HTR-8/SVneo (cell line): Measurements from ENCODE around the gene LAMTOR4.
A peak's percentile ranks its signal among the peaks of the same experiment; 100 is the strongest.

ENCODE experiments used
- DNase-seq: peaks from one replicate; pipeline ENCODE4 v3.0.0; 2011; ENCODE audit warnings: low spot score, mixed read lengths; ENCODE audit not compliant: insufficient read length
- FAIRE-seq: peaks from 2 replicates; lab custom pipeline; 2011; peaks lifted over from hg19 to GRCh38; lab: Jason Lieb, UNC

LAMTOR4 gene

GRCh38 chr7:100152404-100152803, 3.7 kb downstream of the LAMTOR4 start:
- FAIRE-seq (no peak), DNase-seq (no peak)

- no peak for FAIRE-seq
- DNase-seq, result no peak
Measured at GRCh38 chr7:100152937-100153666, 4.4 kb downstream of the LAMTOR4 start.

- no peak for FAIRE-seq
- DNase-seq, result no peak
Measured at GRCh38 chr7:100153708-100154535, 5.2 kb downstream of the LAMTOR4 start.

- FAIRE-seq, result no peak
Measured at GRCh38 chr7:100154651-100155491, 6.2 kb downstream of the LAMTOR4 start.

GRCh38 chr7:100155553-100156317, 7.0 kb downstream of the LAMTOR4 start:
- no peak for FAIRE-seq
- DNase-seq, result no peak

More at GRCh38 chr7:100154651-100155491, 6.2 kb downstream of the LAMTOR4 start:
- DNase-seq, result no peak

GRCh38 chr7:100156331-100157068, 7.8 kb downstream of the LAMTOR4 start:
- DNase-seq, result no peak

GRCh38 chr7:100157069-100157333, 8.3 kb downstream of the LAMTOR4 start:
- DNase-seq (no peak), FAIRE-seq (no peak)

More at GRCh38 chr7:100156331-100157068, 7.8 kb downstream of the LAMTOR4 start:
- FAIRE-seq, result no peak

GRCh38 chr7:100157334-100158228, 8.9 kb downstream of the LAMTOR4 start:
- DNase-seq (no peak), FAIRE-seq (no peak)

- FAIRE-seq, result no peak
- peak; percentile 90 for DNase-seq
Measured at GRCh38 chr7:100158229-100159098, 9.7 kb downstream of the LAMTOR4 start, which contains the start of gene TRAPPC14. TSS of gene TRAPPC14 (minus strand) at chr7:100158723. CDS start at chr7:100158499, 224 bp downstream.

GRCh38 chr7:100159099-100159623, 10.4 kb downstream of the LAMTOR4 start:
- FAIRE-seq (no peak), DNase-seq (no peak)

GRCh38 chr7:100160067-100160466, 11.3 kb downstream of the LAMTOR4 start:
- FAIRE-seq, result no peak
- DNase-seq, result no peak

GRCh38 chr7:100163006-100163531, 14.4 kb downstream of the LAMTOR4 start:
- no peak for DNase-seq
- FAIRE-seq, result no peak

- no peak for DNase-seq
- no peak for FAIRE-seq
Measured at GRCh38 chr7:100163871-100164270, 15.2 kb downstream of the LAMTOR4 start.

GRCh38 chr7:100166317-100166940, 17.7 kb downstream of the LAMTOR4 start:
- DNase-seq (no peak), FAIRE-seq (no peak)

GRCh38 chr7:100166970-100167911, 18.5 kb downstream of the LAMTOR4 start:
- DNase-seq, result no peak
- no peak for FAIRE-seq
